ENCODE measurements around the gene SLC22A4.

Gene SLC22A4

DNA sequence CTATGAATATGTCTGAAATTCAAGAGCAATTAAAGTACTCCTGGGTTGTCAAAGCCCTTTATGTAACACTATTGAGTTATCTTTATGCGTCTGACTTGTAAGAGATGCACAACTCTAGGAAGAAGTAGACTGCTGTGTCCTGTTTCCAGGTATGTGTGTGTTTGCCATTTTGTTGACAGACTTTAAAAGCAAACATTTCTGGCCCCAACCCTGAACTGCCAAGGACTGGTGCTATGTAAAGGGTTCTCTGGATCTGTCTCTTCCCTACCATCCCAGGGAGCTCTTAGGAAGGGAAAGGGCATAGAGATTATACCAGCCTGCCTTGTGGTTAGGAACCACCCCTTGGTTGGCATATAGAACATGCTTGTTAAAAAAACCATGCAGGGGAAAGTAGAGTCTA, 87.4 kb downstream of the SLC22A4 start:
- TF ChIP-seq, protein P1, sequence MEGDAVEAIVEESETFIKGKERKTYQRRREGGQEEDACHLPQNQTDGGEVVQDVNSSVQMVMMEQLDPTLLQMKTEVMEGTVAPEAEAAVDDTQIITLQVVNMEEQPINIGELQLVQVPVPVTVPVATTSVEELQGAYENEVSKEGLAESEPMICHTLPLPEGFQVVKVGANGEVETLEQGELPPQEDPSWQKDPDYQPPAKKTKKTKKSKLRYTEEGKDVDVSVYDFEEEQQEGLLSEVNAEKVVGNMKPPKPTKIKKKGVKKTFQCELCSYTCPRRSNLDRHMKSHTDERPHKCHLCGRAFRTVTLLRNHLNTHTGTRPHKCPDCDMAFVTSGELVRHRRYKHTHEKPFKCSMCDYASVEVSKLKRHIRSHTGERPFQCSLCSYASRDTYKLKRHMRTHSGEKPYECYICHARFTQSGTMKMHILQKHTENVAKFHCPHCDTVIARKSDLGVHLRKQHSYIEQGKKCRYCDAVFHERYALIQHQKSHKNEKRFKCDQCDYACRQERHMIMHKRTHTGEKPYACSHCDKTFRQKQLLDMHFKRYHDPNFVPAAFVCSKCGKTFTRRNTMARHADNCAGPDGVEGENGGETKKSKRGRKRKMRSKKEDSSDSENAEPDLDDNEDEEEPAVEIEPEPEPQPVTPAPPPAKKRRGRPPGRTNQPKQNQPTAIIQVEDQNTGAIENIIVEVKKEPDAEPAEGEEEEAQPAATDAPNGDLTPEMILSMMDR (conservative IDR thresholded peaks at IDR 0.05; ENCODE audit: low read length), result no peak
- no peak for DNase-seq (ENCODE audit: low read depth)
- no peak overlapping the region for H3K4me3 ChIP-seq (ENCODE audit: low read length)

DNA sequence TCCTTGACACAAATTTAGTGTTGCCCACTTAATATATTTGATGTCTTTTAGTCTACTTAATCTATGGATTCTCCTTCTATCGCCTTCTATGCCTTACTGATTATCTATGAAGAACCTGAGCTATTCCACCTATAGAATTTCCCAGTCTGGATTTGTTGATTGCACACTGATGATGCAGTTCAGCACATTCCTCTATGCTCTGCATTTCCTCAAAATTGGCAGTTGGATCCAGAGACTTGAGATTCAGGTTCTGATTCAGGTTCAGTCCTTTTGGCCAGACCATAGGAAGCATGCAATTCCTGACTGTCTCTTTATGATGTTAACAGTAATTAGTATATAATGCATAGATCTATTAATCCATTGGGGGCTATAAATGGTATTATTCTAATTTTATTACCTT, 89.1 kb downstream of the SLC22A4 start:
- TF ChIP-seq, protein P1 (conservative IDR thresholded peaks at IDR 0.05; ENCODE audit: low read length), result no peak
- DNase-seq (ENCODE audit: low read depth), result no peak
- H3K4me3 ChIP-seq (ENCODE audit: low read length), result no peak overlapping the region

DNA sequence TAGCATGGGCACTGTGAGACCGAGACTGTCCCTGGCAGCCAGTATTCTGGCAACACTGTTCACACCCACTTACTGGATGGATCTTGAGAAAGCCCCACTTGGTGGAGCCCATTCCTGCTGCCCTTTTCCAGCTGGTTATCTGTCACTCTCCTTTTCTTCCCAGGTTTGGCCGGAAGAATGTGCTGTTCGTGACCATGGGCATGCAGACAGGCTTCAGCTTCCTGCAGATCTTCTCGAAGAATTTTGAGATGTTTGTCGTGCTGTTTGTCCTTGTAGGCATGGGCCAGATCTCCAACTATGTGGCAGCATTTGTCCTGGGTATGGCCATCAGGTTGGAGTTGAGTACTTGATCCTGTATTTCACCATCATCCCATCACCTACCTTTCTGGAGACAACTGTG, 89.8 kb downstream of the SLC22A4 start:
- no peak for DNase-seq (ENCODE audit: low read depth)
- H3K4me3 ChIP-seq (ENCODE audit: low read length), result no peak overlapping the region

DNA sequence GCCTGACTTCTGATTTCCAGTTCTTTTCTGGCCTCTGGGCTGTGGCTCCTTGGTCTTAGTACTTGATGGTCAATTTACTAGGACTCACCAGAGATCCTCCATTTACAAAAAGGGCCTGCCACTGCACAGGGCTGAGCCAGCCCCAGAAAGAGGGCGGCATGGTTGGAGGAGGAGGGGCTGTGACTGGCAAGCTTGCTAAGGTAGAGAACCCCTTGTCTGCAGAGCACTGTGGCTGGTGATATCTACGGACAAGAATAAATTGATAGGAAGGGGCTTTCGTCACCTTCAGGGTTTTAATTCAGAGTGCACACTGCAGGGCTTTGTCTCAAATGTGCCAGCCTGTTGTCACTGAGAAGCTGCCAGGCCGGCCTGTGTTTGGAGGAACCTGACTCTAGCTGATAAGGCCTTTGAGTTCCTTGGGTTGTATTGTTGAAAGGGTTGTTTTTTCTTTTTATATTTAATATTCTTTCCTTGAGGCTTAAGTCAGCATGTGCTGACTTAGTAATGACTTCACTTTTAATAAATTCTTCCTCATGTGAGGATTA, 90.4 kb downstream of the SLC22A4 start:
- TF ChIP-seq, protein P1 (conservative IDR thresholded peaks at IDR 0.05; ENCODE audit: low read length), result no peak
- no peak for DNase-seq (ENCODE audit: low read depth)
- H3K4me3 ChIP-seq (ENCODE audit: low read length), result no peak overlapping the region

More for the DNA sequence above, 89.8 kb downstream of the SLC22A4 start:
- TF ChIP-seq, protein P1 (conservative IDR thresholded peaks at IDR 0.05; ENCODE audit: low read length), result no peak

DNA sequence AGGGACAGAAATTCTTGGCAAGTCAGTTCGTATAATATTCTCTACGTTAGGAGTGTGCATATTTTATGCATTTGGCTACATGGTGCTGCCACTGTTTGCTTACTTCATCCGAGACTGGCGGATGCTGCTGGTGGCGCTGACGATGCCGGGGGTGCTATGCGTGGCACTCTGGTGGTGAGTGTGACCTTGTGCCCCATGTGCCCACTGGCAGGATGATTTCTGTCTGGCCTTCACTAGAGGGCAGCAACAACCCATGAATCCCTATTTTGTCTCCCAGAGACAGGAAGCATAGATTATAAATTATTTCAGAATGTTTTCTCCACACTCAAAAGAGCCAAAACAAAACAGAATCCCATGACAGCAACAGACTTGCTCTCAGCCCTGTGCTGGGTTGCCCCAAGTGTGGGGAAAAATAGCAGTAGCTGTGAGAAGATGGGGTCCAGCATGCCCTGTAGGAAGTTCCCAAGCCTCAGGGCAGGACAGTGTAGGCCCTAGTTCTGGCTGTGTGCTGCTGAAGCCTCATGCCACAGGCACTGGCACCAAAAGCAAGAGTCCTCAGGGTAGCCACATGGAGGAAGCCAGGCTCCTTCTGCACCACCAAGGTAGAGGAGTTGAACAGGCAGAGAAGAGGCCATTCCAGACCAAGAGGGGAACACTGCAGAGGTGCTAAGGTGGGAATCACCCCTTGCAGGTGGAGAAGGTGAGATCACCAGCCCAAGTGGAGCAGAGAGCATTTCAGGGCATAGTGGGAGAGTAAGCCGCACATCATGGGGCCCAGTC, 91.3 kb downstream of the SLC22A4 start:
- peak; percentile 66 for DNase-seq (ENCODE audit: low read depth)
- TF ChIP-seq, protein P1 (conservative IDR thresholded peaks at IDR 0.05; ENCODE audit: low read length), result peak; percentile 88
- H3K4me3 ChIP-seq (ENCODE audit: low read length), result no peak overlapping the region

DNA sequence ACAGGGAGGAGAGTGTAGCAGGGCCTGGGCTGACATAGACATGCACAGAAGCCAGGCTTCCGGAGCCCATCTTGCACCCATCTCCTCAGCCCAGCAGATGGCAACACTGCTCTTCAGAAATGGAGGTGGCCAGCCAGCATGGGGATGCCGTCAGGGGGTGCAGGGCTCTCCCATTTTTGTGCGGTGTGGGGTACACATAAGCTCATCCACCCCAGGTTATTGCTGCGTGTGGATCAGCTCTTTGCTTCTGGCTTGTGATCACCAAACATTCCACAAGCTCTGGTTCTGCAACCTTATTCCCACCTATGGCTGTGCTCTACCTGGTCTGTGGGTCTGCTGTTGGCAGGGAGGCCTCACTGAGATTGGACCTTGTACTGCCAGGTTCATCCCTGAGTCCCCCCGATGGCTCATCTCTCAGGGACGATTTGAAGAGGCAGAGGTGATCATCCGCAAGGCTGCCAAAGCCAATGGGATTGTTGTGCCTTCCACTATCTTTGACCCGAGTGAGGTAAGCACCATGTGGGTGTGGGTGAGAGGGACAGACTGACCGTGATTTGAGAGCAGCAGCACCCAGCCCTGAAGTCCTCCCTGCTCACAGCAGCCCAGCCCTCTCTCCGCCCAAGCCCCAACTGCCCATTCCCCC, 92.6 kb downstream of the SLC22A4 start:
- DNase-seq (ENCODE audit: low read depth), result peak; percentile 75
- TF ChIP-seq, protein P1 (conservative IDR thresholded peaks at IDR 0.05; ENCODE audit: low read length), result peak; percentile 94
- H3K4me3 ChIP-seq (ENCODE audit: low read length), result no peak overlapping the region
